LoVo (cell line): Measurements from ENCODE around the gene RNASET2.
"Not testable (repeated sequence)": the region's sequence is repeated elsewhere in the genome, so short reads cannot be mapped to it uniquely, and the experiment has no call there.

Experiments
- DNase-seq: peaks from one replicate; pipeline ENCODE4 v3.0.0-alpha.2; 2016; ENCODE audit warnings: low spot score

RNASET2 gene

DNA sequence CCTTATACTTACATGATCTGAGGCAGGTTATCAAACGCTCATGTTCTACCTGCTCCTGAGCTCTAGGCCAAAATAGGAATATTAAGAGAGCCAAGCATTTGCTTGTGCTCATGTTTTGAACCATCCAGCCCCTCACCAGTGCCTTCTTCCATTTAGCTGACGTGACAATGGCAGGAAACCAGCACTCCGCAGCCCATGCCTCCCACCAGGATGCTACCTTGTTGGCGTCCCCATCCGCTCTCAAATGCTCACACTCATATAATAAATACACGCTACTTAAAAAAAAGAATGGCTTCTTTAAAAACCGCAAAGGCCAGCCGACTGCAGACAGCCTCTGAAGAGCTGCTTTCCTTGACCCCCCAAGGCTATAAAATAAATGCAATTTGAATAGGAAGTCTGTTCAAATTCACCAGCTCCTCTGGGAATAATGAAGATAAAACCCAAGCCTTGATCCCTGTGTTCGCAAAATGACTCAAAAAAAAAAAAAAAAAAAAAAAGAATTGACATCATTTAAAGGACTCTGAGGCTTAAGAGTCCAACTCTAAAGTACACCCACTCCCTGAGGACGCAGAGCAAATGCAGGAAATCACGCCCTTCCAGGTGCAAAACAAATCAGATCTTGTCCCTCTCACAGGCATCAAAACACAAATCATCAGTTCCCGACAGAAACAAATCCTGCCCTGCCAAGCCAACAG lies 29.0 kb downstream of the RNASET2 start:
- DNase-seq, result no peak

GRCh38 chr6:166926748-166927147 lies 29.6 kb downstream of the RNASET2 start:
- no peak for DNase-seq

GRCh38 chr6:166925141-166925996 lies 31.0 kb downstream of the RNASET2 start:
- DNase-seq, result no peak

GRCh38 chr6:166924531-166924930 lies 31.8 kb downstream of the RNASET2 start:
- DNase-seq, result no peak

DNA sequence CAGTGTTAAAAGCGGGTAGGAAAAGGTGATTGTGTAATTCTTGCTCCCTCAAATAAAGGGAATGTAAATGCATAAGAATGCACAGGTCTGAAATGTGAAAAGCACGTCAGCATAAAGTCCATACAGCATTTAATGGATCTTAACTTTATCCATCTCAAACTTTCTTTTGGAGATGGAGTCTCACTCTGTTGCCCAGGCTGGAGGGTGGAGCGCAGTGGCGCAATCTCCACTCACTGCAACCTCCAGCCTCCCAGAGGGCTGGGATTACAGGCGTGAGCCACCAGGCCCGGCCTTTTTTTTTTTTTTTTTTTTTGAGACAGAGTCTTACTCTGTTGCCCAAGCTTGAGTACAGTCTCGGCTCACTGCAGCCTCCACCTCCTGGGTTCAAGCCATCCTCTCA lies 33.4 kb downstream of the RNASET2 start:
- no peak for DNase-seq

DNA sequence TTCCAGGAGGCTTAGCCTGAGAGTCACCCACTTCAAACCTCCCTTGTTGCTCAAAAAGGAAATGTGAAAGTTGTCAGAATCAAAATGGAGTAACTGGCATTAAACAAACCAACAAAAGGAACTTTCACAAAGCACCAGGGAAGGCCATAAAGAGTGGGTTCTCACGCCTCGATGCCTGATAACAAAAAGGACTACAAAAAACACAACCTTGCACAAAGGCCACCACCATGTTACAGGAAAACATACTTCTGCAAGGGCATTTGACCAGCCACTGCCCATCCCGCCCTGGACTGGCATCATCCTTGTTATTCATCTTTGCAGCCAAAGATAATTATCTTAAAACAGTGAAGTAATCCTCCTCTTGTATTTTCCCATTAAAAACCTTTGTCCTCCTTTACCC lies 34.8 kb downstream of the RNASET2 start:
- no peak for DNase-seq

GRCh38 chr6:166916824-166917223 lies 39.5 kb downstream of the RNASET2 start:
- DNase-seq, result no peak

- not testable (repeated sequence) for DNase-seq
These were observed 40.9 kb downstream of the RNASET2 start for GRCh38 chr6:166915484-166915883.

DNA sequence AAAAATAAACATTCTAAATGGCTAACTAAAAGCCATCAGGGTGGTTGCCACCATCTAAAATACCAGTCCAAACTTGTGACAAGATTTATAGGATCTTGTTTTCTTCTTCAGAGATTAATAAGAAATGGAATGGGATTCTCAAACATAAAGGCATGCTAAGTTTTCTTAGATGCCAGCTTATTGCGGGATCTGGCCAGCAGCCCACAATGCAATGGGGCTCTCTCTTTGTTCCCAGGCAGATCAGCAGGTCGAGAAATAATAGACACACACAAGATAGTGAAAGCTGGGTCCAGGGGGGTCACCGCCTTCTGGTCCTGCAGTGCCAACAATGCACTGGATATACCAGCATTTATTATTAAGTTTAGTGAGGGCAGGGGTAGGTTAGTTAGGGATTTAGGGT lies 41.4 kb downstream of the RNASET2 start:
- not testable (repeated sequence) for DNase-seq

- DNase-seq, result no peak
These were observed 45.1 kb downstream of the RNASET2 start for GRCh38 chr6:166911248-166911677.

DNA sequence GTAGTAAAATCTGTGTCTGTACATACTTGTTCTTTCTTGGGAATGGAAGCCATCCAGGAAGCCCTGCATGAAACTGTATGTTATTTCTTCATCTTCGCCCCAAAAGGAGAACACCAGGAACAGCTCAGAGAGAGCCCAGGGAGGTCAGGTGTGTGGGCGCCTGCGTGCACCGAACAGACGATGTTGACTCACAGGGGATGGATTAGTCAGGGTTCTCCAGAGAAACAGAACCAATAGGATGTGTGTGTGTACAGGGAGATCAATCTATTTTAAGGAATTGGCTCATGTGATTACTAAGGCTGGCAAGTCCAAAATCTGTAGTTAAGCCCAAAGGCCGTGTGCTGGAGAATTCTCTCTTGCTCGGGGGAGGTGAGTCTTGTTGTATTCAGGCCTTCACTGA lies 45.7 kb downstream of the RNASET2 start:
- no peak for DNase-seq

GRCh38 chr6:166908811-166909210 lies 47.5 kb downstream of the RNASET2 start:
- DNase-seq, result no peak

DNA sequence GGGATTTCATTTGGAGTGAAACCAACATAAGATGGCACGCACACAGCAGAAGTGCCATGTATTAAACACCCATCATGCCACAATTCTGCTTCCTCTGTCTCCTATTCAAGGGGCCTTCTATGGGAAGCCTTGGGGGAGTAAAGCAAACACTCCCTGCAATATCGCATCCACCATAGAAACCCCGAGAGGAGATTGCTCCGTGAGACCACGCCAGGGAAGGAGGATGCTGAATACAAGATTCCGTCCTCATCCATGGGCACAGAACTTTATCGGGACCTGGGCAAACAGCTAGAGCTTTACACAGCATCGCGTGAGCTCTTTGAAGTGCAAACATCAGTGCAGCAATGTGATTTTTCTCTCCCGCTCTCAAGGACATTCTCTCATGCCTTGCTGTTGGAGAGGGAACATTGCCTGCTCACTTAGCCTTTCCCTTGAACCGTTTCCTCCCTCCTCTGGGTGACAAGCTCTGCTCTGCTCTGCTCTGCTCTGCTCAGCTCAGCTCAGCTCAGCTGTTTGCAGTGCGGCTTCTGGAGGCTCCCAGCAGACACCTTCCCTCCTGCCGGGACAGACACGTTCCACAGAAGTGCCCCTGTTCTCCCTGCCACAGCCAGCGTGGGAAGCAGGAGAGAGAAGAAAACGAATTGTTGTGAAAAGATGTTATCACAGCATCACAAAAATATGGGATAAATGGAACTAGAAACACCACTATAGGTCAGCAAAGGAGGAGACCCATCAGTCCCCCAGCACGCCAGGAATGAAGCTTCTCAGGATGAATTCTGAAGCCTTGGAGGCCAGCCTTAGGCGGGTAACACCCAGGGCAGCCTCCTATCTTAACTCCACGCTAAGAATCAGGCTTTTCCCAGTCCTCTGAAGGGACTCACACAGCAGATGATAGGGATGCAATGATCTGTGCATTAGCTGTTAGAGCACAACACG lies 48.2 kb downstream of the RNASET2 start:
- no peak for DNase-seq

- DNase-seq, result no peak
These were observed 48.9 kb downstream of the RNASET2 start for GRCh38 chr6:166907373-166907841.

DNA sequence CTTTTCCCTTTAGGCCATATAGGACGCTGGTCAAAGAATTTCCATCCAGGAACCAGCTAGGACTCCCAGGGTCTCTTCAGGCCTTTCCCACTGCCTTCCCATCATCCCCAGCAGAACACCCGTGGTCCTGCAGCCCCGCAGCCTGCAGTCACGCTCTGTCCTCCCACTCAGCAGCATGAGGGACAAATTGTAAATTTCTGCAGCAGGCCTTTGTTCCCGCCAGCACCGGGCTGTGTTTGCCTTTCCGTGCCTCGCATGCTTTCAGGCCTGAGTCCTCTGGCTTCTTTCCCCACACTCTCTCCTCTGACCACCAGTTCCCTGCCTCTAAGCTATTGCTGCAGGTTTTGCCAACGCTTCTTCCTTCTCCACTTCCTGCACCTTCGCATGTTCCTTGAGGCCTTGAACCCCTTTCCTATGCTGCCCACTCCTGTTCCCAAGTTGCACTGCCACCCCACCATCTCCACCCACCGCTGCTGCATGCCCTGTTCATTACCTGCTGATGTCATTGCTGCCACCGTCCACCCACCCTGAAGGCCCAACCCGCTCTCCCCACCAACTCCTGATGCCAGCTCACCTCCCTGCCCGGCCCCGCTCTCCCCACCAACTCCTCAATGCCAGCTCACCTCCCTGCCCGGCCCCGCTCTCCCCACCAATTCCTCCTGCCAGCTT lies 49.8 kb downstream of the RNASET2 start:
- no peak for DNase-seq

DNA sequence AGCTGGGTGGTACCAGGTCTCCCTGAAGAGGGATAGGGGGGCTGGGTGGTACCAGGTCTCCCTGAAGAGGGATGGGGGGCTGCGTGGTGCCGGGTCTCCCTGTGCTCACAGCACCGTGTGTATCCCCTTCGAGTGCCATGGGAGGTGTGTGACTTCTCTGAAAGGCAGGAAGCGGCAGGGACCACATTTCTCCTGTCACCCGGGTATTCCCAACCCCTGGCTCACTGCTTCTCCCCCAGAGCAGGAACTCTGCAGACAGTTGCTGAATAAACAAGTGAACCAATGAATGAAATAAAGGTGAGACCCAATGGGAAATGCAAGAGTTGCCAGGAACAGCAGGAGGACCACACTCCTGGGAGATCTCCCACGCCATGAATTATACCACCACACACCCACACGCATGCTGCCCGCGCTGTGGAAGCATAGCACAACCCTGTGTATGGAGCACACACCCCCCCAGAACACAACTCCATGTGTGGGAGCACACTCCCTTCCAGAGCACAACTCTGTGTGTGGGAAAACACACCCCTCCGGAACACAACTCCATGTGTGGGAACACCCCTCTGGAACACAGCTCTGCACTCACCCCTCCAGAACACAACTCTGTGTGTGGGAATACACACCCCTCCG lies 50.7 kb downstream of the RNASET2 start:
- no peak for DNase-seq

GRCh38 chr6:166905013-166905412 lies 51.3 kb downstream of the RNASET2 start:
- DNase-seq, result no peak

GRCh38 chr6:166904101-166904746 lies 52.1 kb downstream of the RNASET2 start:
- DNase-seq, result no peak

- no peak for DNase-seq
These were observed 52.9 kb downstream of the RNASET2 start for GRCh38 chr6:166903500-166903899.

- DNase-seq, result no peak
These were observed 53.3 kb downstream of the RNASET2 start for GRCh38 chr6:166903027-166903426.
